ENCODE measurements around the gene SLC16A3. TPM values are rescaled to one million over a fixed set of nuclear protein-coding genes. Genes with fewer than 3 reads are reported as not detected.

SLC16A3 gene
- polyA plus RNA-seq, 1 donor (not counting 4 experiments of a cell fraction or from before 2014, with no cell fraction given): 35.7 TPM

- dilution Hi-C loops (cut with MboI; ENCODE audit: extremely low pct_ligation_motif_present, low sequenced_read_pairs): no loop called here
These were observed 40.5 kb downstream of the SLC16A3 start for GRCh38 chr17:82269138-82269881.

DNA sequence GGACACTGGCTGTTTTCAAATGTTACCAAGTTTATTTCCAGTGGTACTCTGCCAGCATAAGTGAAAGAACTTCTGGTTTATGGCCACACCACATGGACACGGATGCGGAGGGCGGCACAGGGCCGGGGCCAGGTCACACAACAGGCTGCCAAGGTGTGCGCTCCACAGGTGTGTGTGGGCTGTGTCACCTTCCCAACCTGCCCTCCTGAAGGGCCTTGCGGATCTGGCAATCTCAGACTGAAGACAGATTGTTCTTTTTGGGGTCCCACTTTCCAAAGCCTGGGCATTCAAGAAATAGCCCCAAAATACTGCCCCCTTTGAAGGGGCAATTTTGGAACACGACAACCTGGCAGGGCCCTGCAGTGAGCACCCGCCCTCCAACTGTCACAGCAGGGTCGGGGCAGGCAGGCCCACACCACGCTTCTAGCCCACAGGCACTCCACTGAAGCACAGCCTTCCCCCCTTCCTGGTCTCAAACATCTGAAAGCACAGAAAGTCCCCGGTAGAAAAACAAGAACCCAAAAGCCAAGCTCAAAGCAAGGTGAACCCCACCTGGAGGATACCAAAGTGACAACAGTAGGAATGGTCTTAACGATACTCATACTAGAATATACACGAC lies 41.1 kb downstream of the SLC16A3 start:
- TF ChIP-seq EZH2 (IDR thresholded peaks at IDR 0.05; ENCODE audit: low read length): no peak
- TF ChIP-seq, protein P1, sequence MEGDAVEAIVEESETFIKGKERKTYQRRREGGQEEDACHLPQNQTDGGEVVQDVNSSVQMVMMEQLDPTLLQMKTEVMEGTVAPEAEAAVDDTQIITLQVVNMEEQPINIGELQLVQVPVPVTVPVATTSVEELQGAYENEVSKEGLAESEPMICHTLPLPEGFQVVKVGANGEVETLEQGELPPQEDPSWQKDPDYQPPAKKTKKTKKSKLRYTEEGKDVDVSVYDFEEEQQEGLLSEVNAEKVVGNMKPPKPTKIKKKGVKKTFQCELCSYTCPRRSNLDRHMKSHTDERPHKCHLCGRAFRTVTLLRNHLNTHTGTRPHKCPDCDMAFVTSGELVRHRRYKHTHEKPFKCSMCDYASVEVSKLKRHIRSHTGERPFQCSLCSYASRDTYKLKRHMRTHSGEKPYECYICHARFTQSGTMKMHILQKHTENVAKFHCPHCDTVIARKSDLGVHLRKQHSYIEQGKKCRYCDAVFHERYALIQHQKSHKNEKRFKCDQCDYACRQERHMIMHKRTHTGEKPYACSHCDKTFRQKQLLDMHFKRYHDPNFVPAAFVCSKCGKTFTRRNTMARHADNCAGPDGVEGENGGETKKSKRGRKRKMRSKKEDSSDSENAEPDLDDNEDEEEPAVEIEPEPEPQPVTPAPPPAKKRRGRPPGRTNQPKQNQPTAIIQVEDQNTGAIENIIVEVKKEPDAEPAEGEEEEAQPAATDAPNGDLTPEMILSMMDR (optimal IDR thresholded peaks at IDR 0.05 in 1 of 3, IDR thresholded peaks at IDR 0.05 in 1 of 3, conservative IDR thresholded peaks at IDR 0.05 in 1 of 3; ENCODE audit: extremely low read depth in 1 of 3, insufficient read depth in 2 of 3, low read length in 3 of 3): no peak
- peaks cover 16% of the 10 kb centered on the region for H3K9me1 ChIP-seq (ENCODE audit: control insufficient read depth, extremely low read depth, insufficient read depth, low read length)
- H3K4me2 ChIP-seq (ENCODE audit: control insufficient read depth, extremely low read depth, insufficient read depth, low read depth, low read length): peak overlapping the region; percentile 2
- no peak for DNase-seq (ENCODE audit: low read depth, low spot score)
- H3K9ac ChIP-seq (ENCODE audit: control insufficient read depth, extremely low read depth, insufficient read depth, low read length): peak overlapping the region; percentile 16
- H3K79me2 ChIP-seq (ENCODE audit: control insufficient read depth, insufficient read depth, low read length): peaks cover 82% of the 10 kb centered on the region
- no peak overlapping the region for H3K4me3 ChIP-seq (ENCODE audit: control insufficient read depth in 2 of 3, extremely low read depth in 1 of 3, insufficient read depth in 2 of 3, low read depth in 1 of 3, low read length in 3 of 3)
- H3K9me3 ChIP-seq (ENCODE audit: control insufficient read depth, low read depth, low read length): no peaks in the 10 kb centered on the region
- no peak for FAIRE-seq
- peaks cover 40% of the 10 kb centered on the region for H3K4me1 ChIP-seq (ENCODE audit: control insufficient read depth, extremely low read depth, insufficient read depth, low read length)
- H3K27me3 ChIP-seq (ENCODE audit: control insufficient read depth, extremely low read depth, insufficient read depth, low read length): no peaks in the 10 kb centered on the region
- H4K20me1 ChIP-seq (ENCODE audit: control insufficient read depth, extremely low read depth, insufficient read depth, low read length): peaks cover 65% of the 10 kb centered on the region
- dilution Hi-C loops (cut with MboI; ENCODE audit: extremely low pct_ligation_motif_present, low sequenced_read_pairs): no loop called here
- H2AFZ ChIP-seq (ENCODE audit: control insufficient read depth, low read length): no peak overlapping the region
- H3K27ac ChIP-seq (ENCODE audit: control insufficient read depth, insufficient read depth, low read length): no peak overlapping the region
- H3K36me3 ChIP-seq (ENCODE audit: control insufficient read depth in 2 of 2, extremely low read depth in 1 of 2, insufficient read depth in 2 of 2, low read length in 2 of 2): peaks cover 30 to 48% of the 10 kb centered on the region in 2 experiments

More at GRCh38 chr17:82269138-82269881, 40.5 kb downstream of the SLC16A3 start:
- Histone ChIP-seq H3K36me3 (ENCODE audit: control insufficient read depth in 2 of 2, extremely low read depth in 1 of 2, insufficient read depth in 2 of 2, low read length in 2 of 2) (peaks cover 33 to 50% of the 10 kb centered on the region in 2 experiments), H3K4me2 (ENCODE audit: control insufficient read depth, extremely low read depth, insufficient read depth, low read depth, low read length) (no peak overlapping the region), H3K4me1 (ENCODE audit: control insufficient read depth, extremely low read depth, insufficient read depth, low read length) (peaks cover 40% of the 10 kb centered on the region), H3K9me3 (ENCODE audit: control insufficient read depth, low read depth, low read length) (no peaks in the 10 kb centered on the region), H3K9ac (ENCODE audit: control insufficient read depth, extremely low read depth, insufficient read depth, low read length) (peak overlapping the region; percentile 16), H2AFZ (ENCODE audit: control insufficient read depth, low read length) (no peak overlapping the region), H4K20me1 (ENCODE audit: control insufficient read depth, extremely low read depth, insufficient read depth, low read length) (peaks cover 65% of the 10 kb centered on the region), H3K4me3 (ENCODE audit: control insufficient read depth in 2 of 3, extremely low read depth in 1 of 3, insufficient read depth in 2 of 3, low read depth in 1 of 3, low read length in 3 of 3) (no peak overlapping the region), H3K27ac (ENCODE audit: control insufficient read depth, insufficient read depth, low read length) (no peak overlapping the region), H3K27me3 (ENCODE audit: control insufficient read depth, extremely low read depth, insufficient read depth, low read length) (no peaks in the 10 kb centered on the region), H3K9me1 (ENCODE audit: control insufficient read depth, extremely low read depth, insufficient read depth, low read length) (peaks cover 16% of the 10 kb centered on the region), H3K79me2 (ENCODE audit: control insufficient read depth, insufficient read depth, low read length) (peaks cover 88% of the 10 kb centered on the region)
- DNase-seq (ENCODE audit: low read depth, low spot score): no peak
- TF ChIP-seq, protein P1 (optimal IDR thresholded peaks at IDR 0.05 in 1 of 3, IDR thresholded peaks at IDR 0.05 in 1 of 3, conservative IDR thresholded peaks at IDR 0.05 in 1 of 3; ENCODE audit: extremely low read depth in 1 of 3, insufficient read depth in 2 of 3, low read length in 3 of 3): no peak
- no peak for TF ChIP-seq EZH2 (IDR thresholded peaks at IDR 0.05; ENCODE audit: low read length)
- FAIRE-seq: no peak

Data from keratinocyte (primary cell).